GM19397 (cell line): ENCODE data around the gene BRSK2.

Experiments
- ATAC-seq: cut with Tn5 transposase; IDR thresholded peaks from one replicate; pipeline ENCODE4 v1.9.1; 2021; ENCODE audit warnings: mild to moderate bottlenecking, moderate library complexity; ENCODE audit not compliant: unreplicated experiment

The BRSK2 gene

DNA sequence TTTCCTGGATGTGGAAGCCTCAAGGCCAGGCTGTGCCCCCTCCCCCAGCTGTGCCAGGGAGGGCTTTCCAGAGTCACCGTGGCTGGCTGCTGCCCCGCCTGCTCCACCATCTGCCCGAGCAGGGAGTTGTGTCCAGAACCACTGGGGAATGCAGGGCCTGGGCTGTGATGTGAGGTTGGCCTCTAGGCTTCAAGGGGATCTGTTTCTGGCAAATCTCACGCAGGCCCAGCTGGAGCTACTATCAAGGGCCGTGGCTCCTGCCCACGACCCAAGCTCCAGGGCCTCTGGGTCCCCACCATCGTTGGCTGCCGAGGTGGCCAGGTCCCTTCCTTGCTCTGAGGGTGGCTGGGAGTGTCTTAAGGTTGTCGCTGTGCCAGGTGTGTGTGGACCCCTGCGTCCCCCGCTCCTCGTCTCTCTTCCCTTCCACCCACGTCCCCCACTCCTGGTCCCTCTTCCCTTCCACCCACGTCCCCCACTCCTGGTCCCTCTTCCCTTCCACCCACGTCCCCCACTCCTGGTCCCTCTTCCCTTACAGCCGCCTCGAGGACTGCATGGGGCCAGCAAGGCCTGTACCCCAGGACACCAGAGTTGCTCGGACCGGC, 6.1 kb downstream of the BRSK2 start:
- ATAC-seq, result no peak

DNA sequence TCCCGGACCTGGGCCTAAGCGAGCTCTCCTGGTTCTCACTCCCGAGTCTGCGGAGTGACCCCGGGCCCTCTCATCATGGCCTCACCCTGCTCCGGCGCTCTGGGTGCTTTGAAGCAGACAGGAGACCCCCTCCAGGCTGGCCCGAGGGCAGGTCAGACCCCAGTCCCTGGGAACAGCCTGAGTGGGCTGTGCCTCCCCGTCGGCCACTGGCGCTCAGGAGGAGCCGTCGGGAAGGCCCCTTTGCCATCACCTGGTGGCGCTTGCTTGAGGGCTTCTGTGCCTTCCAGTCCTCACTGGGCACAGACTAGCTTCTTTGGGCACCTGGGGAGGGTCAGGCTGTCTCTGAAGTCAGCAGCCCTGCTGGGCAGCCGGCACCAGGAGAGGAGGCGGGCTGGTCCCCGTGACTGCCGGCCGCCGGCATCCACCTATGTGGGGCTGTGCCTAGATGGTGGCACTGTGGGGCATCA, 6.7 kb downstream of the BRSK2 start:
- ATAC-seq, result no peak

DNA sequence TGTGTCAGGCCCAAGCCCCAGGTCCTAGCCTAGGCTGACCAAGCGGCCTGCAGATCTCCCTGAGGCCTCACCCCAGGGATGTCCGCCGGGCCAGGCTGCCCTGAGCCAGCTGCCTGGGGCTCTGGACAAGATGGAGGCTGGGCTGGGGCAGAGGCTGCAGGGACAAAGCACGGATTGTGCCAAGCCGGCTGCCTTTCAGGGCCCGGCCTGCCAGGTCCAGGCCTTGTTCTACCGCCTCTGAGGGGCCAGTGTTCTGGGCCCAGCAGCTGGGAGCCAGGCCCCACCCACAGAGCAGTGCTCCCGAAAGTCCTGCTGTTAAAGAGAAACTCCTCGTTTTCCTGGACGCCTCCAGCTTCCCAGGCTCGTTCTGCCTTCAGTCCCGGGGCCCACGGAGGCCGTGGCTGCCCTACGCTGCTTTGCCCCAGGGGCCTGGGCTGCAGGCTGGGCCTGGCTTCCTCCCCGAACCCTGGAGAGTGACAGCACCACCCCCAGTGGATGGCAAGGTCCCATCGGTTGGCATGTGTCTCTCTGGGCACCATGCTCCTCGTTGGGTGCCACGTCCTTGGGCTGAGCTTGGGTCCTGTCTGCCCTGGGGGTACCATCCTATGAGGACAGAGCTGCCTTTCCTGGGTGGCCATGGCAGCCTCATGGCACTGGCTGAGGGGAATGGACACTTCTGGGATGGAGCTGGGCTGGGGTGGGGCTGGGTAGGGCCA, 7.6 kb downstream of the BRSK2 start:
- ATAC-seq, result no peak

DNA sequence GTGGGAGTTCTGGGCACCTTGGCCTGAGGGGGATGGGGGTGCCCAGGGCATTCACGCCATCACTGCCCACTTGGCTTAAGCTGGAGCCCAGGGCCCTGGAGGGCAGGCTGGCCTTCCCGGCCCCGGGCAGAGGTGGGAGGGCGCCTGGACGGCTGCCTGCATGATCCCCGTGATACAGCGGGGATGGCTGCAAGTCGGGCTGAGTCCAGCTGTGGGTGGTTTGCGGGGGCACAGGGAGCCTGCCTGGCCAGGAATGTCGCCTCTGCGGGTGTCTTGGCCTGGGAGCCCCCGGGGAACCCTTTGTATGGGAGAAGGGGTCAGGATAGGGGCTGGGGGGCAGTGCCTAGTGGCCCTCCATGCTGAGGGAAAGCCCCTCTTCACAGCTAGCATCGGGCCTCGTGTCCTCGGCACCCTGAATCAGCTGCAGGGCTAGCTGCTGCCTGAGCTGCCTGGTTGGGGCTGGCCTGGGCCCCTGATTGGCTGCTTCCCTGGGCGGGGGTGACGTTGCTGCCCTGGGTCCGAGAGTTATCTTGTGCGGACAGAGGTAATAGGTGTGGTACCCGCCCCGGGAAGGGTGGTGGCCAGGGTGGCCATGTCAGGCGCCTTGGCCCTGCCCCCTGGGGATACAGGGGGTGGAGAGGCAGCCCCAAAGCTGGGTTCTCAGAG, 8.3 kb downstream of the BRSK2 start:
- no peak for ATAC-seq

DNA sequence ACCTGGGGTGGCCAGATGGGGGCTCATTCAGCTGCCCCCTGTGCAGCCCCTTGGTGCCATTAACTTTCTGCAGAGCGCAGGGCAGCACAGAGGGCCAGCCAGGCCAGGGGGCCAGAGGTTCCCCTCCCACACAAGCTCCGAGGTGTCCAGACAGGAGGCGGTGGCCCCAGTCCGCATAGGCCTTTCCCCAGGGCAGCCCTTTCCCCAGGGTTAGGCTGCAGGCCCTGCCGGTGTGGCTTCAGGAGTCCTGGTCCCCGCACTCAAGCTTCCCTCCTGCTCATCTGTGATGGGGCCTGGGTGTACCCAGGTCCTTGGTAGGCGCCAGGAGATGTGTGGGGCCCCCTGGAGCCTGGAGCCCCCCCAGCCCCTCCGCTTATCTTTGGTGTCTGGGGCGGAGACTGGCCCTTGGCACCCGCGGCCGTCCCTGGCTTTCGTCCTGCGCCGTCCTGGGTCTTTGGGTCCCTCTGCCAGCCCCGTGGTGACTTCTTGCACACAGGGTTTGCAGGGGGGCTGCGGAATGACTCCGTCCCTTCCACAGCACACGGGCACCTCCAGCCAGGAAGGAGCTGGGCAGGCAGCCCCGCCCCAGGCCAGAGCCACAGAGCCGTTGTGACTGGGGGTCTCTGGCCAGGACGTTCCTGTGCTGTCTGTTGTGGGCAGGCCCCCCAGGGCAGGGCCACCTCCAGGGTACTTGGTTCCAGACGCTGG, 8.9 kb downstream of the BRSK2 start:
- ATAC-seq, result no peak

DNA sequence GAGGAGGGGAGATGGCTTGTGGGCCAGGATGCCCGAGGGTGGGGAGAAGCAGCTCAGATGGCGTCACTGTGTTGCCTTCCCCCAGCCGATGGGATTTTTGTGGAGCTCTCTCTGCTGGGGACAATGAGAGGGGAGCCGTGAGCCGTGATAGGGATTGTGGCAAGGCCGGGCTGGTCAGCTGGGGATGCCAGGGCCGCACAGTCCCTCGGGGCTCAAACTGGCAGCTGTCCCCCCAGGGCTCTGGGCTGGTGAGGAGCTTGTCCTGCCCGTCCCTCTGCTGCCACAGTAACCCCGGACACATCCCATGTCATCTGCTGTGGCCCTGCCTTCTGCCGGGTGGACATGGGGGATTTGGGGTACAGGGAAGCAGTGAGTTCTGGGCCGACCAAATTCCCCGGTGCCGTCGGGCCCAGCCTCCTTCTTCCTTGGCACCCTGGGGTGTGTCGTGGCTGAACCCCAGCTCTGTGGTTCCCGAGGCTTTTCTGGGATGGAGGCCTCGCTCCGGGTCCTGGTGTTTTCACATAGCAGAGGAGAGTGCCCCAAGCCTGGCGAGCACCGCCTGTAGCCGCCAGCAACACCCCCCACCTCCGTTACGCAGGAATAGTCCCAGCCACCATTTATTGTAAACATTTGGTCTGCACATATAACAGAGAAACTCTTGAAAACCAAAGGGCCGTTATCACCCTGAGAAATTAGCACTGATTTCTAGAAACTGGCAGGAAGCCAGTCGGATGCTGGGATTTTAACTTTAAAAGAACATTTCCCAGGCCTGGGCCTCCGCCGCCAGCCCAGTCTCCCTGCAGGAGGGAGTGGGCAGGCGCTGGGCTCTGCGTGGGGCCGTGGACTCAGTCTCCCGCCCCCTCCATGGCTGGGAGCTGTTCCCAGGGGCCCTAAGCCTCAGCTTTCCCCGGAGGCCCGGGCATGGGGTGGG, 9.9 kb downstream of the BRSK2 start:
- no peak for ATAC-seq

DNA sequence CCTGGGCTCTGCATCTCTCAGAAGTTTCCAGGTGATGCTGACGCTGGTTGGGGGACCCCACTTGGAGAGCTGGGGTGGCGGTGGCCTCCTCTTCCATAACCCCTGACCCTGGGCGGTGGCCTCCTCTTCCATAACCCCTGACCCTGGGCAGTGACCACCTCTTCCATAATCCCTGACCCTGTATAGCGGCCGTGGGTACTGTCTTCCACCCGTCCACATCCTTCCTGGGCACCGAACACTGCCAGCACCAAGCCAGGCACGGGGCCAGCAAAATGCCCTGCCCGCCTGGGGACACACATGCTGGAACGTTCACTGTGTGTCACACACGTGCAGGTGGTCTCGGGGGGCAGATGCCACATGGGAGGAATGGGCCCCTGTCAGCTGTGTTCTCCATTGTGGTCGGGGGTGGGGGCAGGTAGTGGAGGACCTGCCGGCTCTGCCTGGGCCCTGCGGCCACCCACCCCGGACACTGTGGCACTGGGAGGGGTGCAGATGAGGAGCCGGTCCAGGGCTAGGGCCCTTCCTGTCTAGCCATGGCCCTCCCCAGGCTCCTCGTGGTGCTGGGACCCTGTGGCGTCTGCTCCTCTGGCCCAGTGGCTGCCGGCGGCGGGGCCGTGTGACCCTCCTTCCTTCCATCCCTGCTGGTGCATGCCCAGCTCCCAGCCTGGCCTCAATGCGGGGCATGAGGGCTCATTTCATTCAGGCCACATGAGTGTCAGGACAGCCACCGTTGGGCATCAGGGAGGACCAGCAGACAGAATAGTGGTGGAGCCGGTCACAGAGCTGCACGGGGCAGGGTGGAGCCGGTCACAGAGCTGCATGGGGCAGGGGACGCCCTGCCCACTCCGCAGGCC, 10.8 kb downstream of the BRSK2 start:
- no peak for ATAC-seq

DNA sequence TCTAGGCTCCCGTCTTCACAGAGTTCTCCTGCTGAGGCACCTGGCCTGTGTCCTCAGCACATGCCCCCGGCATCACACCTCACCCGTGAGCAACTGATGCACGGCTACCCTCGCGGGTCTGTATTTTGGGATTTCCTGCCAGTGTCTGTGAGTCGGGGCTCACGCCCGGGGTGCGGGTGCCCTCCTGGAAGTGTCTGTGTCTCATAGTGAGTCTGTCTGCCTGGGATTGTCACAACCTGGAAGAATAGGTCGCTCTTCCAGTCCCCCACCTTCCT, 11.4 kb downstream of the BRSK2 start:
- ATAC-seq, result no peak

DNA sequence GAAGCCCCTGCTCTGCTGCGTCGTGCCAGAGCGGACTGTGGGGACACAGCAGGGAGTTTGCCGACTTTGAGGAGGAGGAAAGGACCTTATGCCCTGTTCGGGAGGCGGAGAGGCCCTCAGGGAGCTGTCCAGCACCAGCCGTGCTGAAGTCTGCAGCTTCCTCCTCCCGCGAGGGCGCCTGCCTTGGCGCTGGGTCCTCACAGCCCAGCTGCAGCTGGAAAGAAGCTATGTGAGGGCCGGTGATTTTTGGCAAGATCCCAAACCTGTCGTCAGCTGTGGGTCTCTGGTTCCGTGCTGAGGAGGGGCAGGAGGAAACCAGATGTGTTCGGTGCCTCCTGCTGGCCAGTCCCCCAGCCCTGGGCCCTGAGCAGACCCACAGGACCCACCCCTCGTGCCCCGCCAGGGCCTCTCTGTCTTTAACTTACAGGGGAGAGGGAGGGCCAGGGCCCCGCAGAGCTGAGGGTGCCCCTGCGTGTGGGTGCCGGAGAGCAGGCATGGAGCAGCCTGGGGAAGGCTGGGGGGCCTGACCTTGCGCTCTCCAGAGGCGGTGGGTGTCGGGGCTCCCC, 12.0 kb downstream of the BRSK2 start:
- ATAC-seq, result no peak

DNA sequence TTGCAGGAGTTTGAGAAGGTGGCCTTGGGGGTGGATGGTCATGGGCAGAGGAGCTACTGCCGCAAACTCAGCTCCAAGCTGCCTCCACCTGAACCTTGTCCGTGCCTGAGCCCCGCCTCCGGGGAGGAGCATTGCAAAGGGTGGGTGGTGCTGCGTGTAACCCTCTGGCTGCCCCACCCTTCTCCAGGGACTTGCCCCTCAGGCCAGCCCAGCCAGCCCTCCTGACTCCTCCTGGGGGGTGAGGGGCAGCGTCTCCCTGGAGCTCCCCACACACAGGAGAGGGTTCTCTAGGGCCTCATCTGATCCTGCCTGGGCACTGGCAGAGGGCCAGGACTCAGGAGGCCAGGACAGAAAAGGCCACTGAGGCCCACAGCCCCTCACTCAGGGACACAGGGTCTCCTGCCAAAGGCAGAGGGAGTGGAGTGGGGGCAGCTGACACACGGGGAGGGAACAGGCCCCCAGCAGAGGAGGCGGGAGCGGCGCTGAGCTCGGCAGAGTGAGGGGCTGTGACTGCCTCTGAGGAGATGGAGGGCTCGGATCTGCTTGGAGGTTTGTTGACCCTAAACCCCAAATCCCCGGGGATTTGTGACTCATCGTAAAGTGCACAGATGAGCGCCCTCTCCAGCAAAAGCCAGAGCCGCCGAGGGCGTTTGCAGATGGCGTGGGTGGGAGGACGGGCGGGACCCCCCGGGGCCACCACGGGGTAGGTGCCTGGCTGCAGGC, 12.8 kb downstream of the BRSK2 start:
- ATAC-seq, result no peak

DNA sequence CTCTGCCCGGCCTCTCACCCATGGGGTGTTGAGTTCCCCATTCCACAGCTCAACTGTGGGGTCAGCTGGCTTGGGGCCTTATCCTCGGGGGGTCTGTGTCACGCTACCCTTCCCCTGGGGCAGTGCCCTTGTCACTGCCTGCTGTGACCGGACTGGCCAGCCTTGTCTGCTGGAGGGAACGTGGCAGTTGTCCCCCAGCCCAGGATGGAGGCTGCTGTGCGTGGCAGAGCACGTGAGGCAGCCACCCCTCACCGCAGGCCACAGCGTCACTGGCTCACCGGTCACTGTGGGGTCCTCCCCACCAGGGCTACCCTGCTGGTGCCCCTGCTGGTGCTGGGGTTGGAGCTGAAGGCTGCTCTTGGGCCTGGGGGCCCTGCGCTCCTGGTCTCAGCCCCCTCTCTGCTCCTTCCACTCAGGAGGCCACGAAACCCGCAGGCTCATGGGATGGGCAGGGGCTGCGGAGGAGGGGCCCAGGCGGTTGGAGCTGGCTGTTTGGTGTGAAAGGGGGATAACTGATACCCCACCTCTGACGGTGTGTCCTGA, 13.4 kb downstream of the BRSK2 start:
- no peak for ATAC-seq

DNA sequence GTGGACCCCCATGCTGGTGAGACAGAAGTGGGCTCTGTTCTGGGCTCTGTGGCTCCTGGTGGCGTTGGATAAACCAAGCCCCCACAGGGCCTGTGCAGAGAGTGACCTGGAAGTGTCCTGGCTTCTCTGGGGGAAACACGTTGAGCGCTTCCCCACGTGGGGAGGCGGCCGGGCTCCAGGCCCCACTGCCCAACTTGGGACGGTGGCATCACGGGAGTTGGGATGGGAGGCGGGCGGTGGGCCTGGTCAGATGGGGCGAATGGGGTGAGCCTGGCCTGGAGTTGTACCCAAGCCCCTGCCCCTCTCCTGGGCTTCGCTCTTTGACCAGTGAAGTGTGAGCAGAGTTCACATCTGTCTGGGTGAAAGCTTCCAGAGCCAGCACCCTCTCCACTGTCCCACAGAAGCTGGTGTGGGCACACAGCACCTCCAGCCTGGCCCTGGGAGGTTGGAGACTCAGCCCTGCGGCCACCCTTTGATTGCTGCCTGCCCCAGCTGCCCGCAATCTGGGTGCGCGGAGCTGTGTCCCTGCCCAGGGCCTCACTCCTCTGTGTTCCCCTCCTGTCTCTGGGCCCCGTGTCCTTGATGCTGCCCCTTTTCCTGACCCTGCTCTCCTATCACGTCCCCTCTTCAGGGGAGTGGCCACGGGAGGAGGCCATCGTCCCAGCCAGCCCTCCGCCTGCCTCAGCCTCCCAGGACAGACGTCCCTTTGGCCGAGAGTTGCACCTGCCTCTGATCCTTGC, 14.2 kb downstream of the BRSK2 start:
- ATAC-seq, result no peak

DNA sequence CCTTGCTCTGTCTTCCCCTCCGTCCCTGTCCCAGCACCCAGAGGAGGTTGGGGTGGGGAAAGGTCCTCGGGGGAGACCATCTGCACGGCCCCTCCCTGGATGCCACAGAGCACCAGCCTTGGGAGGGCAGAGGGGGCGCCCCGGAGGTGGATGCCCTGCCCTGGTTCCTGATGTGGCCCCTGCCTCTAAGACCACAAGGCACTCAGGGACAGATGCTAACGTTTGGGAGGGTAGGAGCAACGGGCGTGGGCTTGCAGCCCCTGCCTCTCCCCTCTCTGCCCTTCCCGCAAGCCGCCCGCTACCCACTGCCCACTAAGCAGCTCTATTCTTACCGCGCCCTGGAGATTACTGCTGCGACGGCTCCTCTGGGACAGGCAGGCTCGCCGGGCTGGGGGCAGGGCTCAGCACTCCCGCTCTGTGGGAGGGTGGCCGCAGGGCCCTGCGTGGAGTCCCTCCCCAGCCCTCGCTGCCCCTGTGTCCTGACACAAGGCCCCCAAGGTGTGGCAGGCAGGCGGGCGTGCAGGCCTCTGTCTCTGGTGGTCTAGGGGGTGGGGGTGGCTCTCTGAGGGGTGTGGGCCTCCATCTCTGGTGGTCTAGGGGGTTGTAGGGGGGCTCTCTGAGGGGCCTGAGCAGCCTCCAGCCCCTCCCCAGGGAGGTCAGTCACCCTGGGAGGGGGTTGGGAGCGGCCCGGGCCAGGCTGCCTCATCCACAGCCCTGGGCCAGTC, 14.9 kb downstream of the BRSK2 start:
- no peak for ATAC-seq

DNA sequence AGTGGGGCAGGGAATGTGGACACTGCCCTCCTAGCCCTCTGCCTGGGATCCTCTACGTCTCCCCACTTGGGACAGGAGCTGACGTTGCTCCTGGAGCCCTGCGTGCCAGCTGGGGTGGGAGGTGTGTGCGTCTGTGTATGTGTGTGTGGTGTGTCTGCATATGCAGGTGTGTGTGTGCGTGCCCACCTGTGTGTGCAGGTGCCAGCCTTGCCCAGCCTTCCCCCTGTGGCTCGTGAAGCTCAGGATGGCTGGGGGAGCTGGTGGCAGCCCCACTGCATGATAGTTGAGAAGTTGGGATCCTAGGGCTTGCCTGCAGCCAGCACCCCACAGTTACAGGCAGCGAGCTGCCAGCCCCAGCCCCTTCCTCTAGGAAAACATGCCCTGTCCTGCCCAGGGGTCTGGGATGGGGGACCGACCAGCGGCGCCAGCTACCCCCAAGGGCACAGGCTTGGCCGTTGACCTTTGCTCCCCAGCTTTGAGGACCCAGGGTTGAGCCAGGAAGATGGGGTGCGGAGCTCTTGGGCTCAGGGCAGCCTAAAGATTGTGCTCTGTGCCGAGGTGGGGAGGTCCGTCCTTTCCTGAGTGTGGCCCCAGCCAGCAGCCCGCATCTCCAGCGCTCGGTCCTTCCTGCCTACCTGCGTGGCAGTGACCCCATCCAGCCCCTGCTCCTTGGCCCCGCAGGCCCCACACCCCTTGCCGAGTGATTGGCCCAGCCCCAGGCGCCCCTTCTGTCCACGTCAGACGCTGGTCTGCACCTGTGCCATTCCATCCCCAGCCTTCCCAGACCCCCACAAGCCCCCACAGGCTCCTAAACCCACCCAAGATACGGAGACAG, 15.7 kb downstream of the BRSK2 start:
- no peak for ATAC-seq

DNA sequence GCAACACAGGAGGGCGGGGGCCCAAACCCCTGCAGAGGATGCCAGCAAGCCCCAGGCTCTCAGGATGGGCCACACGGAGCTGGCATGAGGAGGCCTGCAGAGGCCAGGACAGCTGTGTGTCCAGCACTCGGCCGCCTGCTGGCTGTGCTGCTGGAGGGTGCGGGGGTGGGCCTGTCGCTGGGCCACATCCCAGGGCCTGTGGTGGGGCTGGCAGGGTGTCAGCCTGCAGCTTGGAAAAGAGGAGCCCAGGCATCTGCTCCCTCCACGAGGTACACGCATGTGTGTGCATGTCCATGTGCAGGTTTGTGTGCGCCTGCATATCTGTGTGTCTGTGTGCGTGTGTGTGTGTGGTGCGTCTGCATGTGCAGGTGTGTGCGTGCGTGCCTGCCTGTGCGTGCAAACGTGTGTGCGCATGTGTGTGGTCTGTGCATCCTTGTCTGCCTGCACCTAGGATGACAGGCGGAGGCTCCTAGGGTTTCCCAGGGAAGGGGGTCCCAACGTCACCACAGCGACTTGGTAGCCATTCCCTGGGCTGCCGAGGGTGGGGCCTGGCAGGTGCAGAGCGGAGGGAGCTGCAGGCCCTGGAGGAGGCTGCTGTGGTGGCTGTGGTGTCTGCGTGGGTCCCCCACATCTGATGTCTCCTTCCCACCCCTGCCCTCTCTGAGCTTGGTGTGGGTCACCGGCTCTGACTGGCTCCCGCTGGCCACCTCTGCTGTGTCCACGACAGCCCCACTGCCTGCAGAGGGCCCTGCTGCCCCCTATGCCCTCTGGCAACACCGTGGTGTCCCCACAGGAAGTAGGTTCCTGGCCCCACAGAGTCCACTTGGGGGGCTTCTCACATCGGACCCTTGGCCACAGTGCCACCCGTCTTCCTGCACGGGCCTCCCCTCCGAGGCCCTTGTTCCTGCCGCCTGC, 17.1 kb downstream of the BRSK2 start:
- ATAC-seq, result no peak
